HEK293 (cell line): ENCODE data around the gene TMEM98.

Source experiments
- CTCF ChIA-PET: fragments of 350-600 bp; formaldehyde crosslinking; extraction: SDS; loops from one replicate; lab custom pipeline; 2021; ENCODE audit warnings: antibody characterized with exemption; lab: Yijun Ruan, JAX
- POLR2A ChIA-PET: fragments of 300-600 bp; formaldehyde crosslinking; extraction: SDS; loops from one replicate; lab custom pipeline; 2020; ENCODE audit warnings: antibody characterized with exemption, inconsistent platforms; lab: Yijun Ruan, JAX
- H3K27ac ChIP-seq: fragments of 200-500 bp; sonication (Bioruptor generic); 2 replicates; pipeline ENCODE4 v1.5.1; 2014; ENCODE audit warnings: low read depth, low read length, control low read depth, inconsistent platforms; ENCODE audit errors: extremely low read depth
- H3K36me3 ChIP-seq, 2 experiments: fragments of 200-500 bp in 1 of 2; sonication (Bioruptor generic) in 1 of 2; 1 replicate in 1 of 2; 2 replicates in 1 of 2; pipeline ENCODE4 v1.5.1; 2014 to 2017; ENCODE audit warnings: inconsistent platforms in 2 of 2, low read length in 2 of 2; ENCODE audit not compliant: control insufficient read depth in 2 of 2, insufficient read depth in 1 of 2
- H3K4me1 ChIP-seq: fragments of 200-500 bp; sonication (Bioruptor generic); 2 replicates; pipeline ENCODE4 v1.5.1; 2014; ENCODE audit warnings: mild to moderate bottlenecking, low read length, inconsistent platforms; ENCODE audit not compliant: control insufficient read depth, insufficient read depth
- H3K4me3 ChIP-seq: 2 replicates; pipeline ENCODE4 v1.5.1; 2011; ENCODE audit warnings: low read depth, mild to moderate bottlenecking, control low read depth, low read length, moderate library complexity
- H3K9me3 ChIP-seq: fragments of 200-500 bp; sonication (Bioruptor generic); 2 replicates; pipeline ENCODE4 v1.5.1; 2014; ENCODE audit warnings: low read depth, low read length, inconsistent platforms; ENCODE audit not compliant: control insufficient read depth, insufficient read depth
- KLF9 ChIP-seq: fragments of 450-650 bp; formaldehyde crosslinking; IDR thresholded peaks from 2 replicates; pipeline ENCODE4 v1.5.1; 2016; ENCODE audit warnings: missing biosample characterization, missing genetic modification characterization, low read depth
- ZBTB8A ChIP-seq: fragments of 450-650 bp; formaldehyde crosslinking; IDR thresholded peaks from 2 replicates; pipeline ENCODE4 v1.5.1; 2016; ENCODE audit warnings: missing biosample characterization, missing genetic modification characterization
- ZFP37 ChIP-seq: fragments of 450-650 bp; formaldehyde crosslinking; IDR thresholded peaks from 2 replicates; pipeline ENCODE4 v1.5.1; 2016; ENCODE audit warnings: missing biosample characterization, missing genetic modification characterization
- ZNF10 ChIP-seq: fragments of 450-650 bp; formaldehyde crosslinking; IDR thresholded peaks from 2 replicates; pipeline ENCODE4 v1.5.1; 2017; ENCODE audit warnings: missing biosample characterization, missing genetic modification characterization
- ZNF404 ChIP-seq: fragments of 450-650 bp; formaldehyde crosslinking; IDR thresholded peaks from 2 replicates; pipeline ENCODE4 v1.5.1; 2017; ENCODE audit warnings: missing biosample characterization, missing genetic modification characterization
- ZNF433 ChIP-seq: fragments of 450-650 bp; formaldehyde crosslinking; IDR thresholded peaks from 2 replicates; pipeline ENCODE4 v1.5.1; 2016; ENCODE audit warnings: missing biosample characterization, missing genetic modification characterization, low read depth
- ZNF561 ChIP-seq: fragments of 450-650 bp; IDR thresholded peaks from 2 replicates; pipeline ENCODE4 v1.5.1; 2018; ENCODE audit warnings: missing biosample characterization, missing genetic modification characterization, borderline replicate concordance
- ZNF654 ChIP-seq: fragments of 450-650 bp; formaldehyde crosslinking; IDR thresholded peaks from 2 replicates; pipeline ENCODE4 v1.5.1; 2016; ENCODE audit warnings: low read depth, missing biosample characterization, missing genetic modification characterization
- TF ChIP-seq, protein P1 (sequence below): fragments of 450-650 bp; formaldehyde crosslinking; IDR thresholded peaks from 2 replicates; pipeline ENCODE4 v1.5.1; 2016; ENCODE audit warnings: missing biosample characterization, missing genetic modification characterization
- TF ChIP-seq, protein P2 (sequence below): fragments of 450-650 bp; formaldehyde crosslinking; IDR thresholded peaks from 2 replicates; pipeline ENCODE4 v1.5.1; 2016; ENCODE audit warnings: missing biosample characterization, missing genetic modification characterization
- TF ChIP-seq, protein P3 (sequence below): fragments of 450-650 bp; formaldehyde crosslinking; IDR thresholded peaks from 2 replicates; pipeline ENCODE4 v1.5.1; 2017; ENCODE audit warnings: missing biosample characterization, missing genetic modification characterization
- TF ChIP-seq, protein P4 (sequence below): fragments of 450-650 bp; formaldehyde crosslinking; IDR thresholded peaks from 2 replicates; pipeline ENCODE4 v1.5.0; 2017; ENCODE audit warnings: missing biosample characterization, missing genetic modification characterization, borderline replicate concordance
- TF ChIP-seq, protein P5 (sequence below): fragments of 450-650 bp; IDR thresholded peaks from 2 replicates; pipeline ENCODE4 v1.5.1; 2018; ENCODE audit warnings: missing biosample characterization, missing genetic modification characterization
- TF ChIP-seq, protein P6 (sequence below): fragments of 450-650 bp; formaldehyde crosslinking; IDR thresholded peaks from 2 replicates; pipeline ENCODE4 v1.5.1; 2017; ENCODE audit warnings: missing biosample characterization, missing genetic modification characterization
- TF ChIP-seq, protein P7 (sequence below): fragments of 450-650 bp; formaldehyde crosslinking; IDR thresholded peaks from 2 replicates; pipeline ENCODE4 v1.5.1; 2016; ENCODE audit warnings: missing biosample characterization, missing genetic modification characterization

Gene TMEM98

DNA sequence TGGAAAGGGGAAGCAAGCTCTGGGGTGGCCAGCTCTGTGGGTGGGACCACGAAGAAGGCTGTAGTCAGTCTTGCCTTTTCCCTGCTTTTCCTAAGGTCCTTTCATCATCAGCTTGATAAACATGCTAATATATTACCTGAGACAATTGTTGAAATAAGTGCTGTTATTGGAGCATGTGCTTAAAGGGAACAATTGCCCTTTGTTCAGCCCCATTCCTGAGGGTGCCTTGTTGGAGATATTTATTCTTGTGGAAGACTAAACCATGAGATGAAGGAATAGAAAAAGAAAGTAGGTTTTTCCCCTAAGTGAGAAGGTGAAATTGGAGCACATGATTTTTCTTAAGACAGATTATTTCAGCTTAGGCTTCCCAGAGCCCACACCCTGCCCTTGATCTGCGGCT is 7.8 kb downstream of the TMEM98 start:
- TF ChIP-seq, protein P1, sequence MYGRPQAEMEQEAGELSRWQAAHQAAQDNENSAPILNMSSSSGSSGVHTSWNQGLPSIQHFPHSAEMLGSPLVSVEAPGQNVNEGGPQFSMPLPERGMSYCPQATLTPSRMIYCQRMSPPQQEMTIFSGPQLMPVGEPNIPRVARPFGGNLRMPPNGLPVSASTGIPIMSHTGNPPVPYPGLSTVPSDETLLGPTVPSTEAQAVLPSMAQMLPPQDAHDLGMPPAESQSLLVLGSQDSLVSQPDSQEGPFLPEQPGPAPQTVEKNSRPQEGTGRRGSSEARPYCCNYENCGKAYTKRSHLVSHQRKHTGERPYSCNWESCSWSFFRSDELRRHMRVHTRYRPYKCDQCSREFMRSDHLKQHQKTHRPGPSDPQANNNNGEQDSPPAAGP: no peak
- TF ChIP-seq, all 188 proteins: peak for 0
- ChIA-PET POLR2A (no interaction called here), CTCF (interaction anchor here (0.6 to 4.4 kb wide), 21 partner anchors 8 to 1485 kb away, joined by 3 to 39 read pairs (median 4); partner anchors contain the start of genes MYO1D and TMEM98)
- H3K36me3 ChIP-seq: peaks cover 15 to 83% of the 10 kb centered on the region in 2 experiments
- no peaks in the 10 kb centered on the region for H3K4me1 ChIP-seq
- no peaks in the 10 kb centered on the region for H3K9me3 ChIP-seq
- no peak overlapping the region for H3K4me3 ChIP-seq
- no peak overlapping the region for H3K27ac ChIP-seq

DNA sequence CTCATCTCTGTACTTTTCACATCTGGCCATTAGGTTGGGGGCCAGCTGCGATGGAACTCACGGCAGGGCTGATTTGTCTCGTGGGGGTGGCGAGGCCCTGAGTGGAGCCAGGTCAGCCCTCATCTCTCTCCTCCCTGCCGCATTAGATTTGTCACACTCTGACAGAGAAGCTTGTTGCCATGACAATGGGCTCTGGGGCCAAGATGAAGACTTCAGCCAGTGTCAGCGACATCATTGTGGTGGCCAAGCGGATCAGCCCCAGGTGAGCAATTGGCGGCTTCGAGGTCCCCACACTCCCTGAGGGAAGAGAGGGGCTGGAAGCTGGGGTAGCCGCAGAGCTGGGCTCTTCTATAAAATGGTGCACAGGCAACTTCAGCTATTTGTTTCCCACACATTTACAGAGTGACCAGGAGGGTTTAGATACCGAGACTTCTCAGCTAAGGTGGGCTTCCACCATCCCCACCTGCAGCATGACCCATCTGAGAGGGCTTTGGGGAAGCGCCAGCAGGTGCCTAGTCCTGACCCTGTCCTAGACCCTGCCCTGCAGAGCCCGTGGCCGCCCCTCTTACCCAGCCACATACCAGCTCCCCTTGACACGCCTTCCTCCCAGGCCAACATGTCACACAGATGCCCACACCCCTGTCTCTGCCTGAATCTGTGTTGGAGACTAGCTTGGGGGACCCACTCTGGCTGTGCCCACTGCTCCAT is 8.4 kb downstream of the TMEM98 start:
- TF ChIP-seq, protein P2, sequence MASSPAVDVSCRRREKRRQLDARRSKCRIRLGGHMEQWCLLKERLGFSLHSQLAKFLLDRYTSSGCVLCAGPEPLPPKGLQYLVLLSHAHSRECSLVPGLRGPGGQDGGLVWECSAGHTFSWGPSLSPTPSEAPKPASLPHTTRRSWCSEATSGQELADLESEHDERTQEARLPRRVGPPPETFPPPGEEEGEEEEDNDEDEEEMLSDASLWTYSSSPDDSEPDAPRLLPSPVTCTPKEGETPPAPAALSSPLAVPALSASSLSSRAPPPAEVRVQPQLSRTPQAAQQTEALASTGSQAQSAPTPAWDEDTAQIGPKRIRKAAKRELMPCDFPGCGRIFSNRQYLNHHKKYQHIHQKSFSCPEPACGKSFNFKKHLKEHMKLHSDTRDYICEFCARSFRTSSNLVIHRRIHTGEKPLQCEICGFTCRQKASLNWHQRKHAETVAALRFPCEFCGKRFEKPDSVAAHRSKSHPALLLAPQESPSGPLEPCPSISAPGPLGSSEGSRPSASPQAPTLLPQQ (tag by site-specific recombination): no peak
- no peak for TF ChIP-seq ZNF404 (tag by site-specific recombination)
- TF ChIP-seq, protein P3, sequence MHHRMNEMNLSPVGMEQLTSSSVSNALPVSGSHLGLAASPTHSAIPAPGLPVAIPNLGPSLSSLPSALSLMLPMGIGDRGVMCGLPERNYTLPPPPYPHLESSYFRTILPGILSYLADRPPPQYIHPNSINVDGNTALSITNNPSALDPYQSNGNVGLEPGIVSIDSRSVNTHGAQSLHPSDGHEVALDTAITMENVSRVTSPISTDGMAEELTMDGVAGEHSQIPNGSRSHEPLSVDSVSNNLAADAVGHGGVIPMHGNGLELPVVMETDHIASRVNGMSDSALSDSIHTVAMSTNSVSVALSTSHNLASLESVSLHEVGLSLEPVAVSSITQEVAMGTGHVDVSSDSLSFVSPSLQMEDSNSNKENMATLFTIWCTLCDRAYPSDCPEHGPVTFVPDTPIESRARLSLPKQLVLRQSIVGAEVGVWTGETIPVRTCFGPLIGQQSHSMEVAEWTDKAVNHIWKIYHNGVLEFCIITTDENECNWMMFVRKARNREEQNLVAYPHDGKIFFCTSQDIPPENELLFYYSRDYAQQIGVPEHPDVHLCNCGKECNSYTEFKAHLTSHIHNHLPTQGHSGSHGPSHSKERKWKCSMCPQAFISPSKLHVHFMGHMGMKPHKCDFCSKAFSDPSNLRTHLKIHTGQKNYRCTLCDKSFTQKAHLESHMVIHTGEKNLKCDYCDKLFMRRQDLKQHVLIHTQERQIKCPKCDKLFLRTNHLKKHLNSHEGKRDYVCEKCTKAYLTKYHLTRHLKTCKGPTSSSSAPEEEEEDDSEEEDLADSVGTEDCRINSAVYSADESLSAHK (tag by site-specific recombination): peak; percentile 72
- TF ChIP-seq ZFP37: no peak
- TF ChIP-seq, all 188 proteins: peak for 1
- no peaks in the 10 kb centered on the region for H3K9me3 ChIP-seq
- H3K4me3 ChIP-seq: no peak overlapping the region
- H3K27ac ChIP-seq: no peak overlapping the region
- ChIA-PET CTCF (interaction anchor here (0.6 to 4.4 kb wide), 37 partner anchors 8 to 1484 kb away, joined by 3 to 39 read pairs (median 4); partner anchors contain the start of genes MYO1D and TMEM98), POLR2A (no interaction called here)
- peaks cover 20 to 87% of the 10 kb centered on the region in 2 experiments for H3K36me3 ChIP-seq
- no peaks in the 10 kb centered on the region for H3K4me1 ChIP-seq

DNA sequence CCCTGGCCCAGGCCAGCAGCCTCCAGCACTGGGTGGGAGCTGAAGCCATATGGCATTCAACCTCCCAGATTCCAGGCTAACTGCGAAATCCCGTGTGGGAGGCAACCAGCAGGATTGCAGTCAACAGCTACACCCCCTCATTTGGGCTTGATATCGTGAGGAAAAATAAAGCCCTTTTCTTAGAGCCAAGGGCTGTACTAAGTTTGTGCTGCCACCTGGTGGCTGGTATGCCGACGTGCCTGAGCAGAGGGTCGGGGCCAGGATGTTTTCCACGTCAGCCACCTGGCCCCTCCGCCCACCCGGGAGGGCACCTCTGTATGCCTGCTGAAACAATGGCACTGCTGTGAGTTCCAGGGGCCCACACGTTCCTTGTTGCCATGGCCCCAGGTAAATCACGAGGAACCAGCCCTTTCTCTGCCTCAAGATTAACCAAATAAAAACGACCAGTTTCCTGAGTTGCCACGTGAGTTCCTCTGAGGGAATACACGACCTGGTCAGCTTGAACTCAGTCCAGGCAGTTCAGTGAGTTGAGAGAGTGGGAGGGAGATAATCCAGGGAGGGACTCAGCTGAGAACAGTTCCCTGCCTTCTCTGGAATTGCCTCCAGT is 9.0 kb downstream of the TMEM98 start:
- no peak overlapping the region for H3K4me3 ChIP-seq
- CTCF ChIA-PET: interaction anchor here (0.6 to 4.4 kb wide), 33 partner anchors 9 to 1573 kb away, joined by 3 to 39 read pairs (median 4); partner anchors contain the start of genes MYO1D and TMEM98
- peaks cover 25 to 86% of the 10 kb centered on the region in 2 experiments for H3K36me3 ChIP-seq
- POLR2A ChIA-PET: no interaction called here
- no peaks in the 10 kb centered on the region for H3K9me3 ChIP-seq
- H3K27ac ChIP-seq: no peak overlapping the region
- H3K4me1 ChIP-seq: no peaks in the 10 kb centered on the region
- TF ChIP-seq, protein P1: peak; percentile 38; the same call in 1 of the 2 replicates
- TF ChIP-seq KLF9 (tag by site-specific recombination) (no peak), ZNF433 (no peak), ZNF561 (tag by site-specific recombination) (no peak), ZBTB8A (tag by site-specific recombination) (peak; percentile 24; the same call in 1 of the 2 replicates), ZNF10 (tag by site-specific recombination) (no peak), ZNF654 (peak; percentile 55)
- TF ChIP-seq, protein P4, sequence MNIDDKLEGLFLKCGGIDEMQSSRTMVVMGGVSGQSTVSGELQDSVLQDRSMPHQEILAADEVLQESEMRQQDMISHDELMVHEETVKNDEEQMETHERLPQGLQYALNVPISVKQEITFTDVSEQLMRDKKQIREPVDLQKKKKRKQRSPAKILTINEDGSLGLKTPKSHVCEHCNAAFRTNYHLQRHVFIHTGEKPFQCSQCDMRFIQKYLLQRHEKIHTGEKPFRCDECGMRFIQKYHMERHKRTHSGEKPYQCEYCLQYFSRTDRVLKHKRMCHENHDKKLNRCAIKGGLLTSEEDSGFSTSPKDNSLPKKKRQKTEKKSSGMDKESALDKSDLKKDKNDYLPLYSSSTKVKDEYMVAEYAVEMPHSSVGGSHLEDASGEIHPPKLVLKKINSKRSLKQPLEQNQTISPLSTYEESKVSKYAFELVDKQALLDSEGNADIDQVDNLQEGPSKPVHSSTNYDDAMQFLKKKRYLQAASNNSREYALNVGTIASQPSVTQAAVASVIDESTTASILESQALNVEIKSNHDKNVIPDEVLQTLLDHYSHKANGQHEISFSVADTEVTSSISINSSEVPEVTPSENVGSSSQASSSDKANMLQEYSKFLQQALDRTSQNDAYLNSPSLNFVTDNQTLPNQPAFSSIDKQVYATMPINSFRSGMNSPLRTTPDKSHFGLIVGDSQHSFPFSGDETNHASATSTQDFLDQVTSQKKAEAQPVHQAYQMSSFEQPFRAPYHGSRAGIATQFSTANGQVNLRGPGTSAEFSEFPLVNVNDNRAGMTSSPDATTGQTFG (tag by site-specific recombination): no peak
- TF ChIP-seq, protein P5, sequence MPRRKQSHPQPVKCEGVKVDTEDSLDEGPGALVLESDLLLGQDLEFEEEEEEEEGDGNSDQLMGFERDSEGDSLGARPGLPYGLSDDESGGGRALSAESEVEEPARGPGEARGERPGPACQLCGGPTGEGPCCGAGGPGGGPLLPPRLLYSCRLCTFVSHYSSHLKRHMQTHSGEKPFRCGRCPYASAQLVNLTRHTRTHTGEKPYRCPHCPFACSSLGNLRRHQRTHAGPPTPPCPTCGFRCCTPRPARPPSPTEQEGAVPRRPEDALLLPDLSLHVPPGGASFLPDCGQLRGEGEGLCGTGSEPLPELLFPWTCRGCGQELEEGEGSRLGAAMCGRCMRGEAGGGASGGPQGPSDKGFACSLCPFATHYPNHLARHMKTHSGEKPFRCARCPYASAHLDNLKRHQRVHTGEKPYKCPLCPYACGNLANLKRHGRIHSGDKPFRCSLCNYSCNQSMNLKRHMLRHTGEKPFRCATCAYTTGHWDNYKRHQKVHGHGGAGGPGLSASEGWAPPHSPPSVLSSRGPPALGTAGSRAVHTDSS (tag by site-specific recombination): no peak
- TF ChIP-seq, protein P6, sequence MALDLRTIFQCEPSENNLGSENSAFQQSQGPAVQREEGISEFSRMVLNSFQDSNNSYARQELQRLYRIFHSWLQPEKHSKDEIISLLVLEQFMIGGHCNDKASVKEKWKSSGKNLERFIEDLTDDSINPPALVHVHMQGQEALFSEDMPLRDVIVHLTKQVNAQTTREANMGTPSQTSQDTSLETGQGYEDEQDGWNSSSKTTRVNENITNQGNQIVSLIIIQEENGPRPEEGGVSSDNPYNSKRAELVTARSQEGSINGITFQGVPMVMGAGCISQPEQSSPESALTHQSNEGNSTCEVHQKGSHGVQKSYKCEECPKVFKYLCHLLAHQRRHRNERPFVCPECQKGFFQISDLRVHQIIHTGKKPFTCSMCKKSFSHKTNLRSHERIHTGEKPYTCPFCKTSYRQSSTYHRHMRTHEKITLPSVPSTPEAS (tag by site-specific recombination): no peak
- TF ChIP-seq, protein P7, sequence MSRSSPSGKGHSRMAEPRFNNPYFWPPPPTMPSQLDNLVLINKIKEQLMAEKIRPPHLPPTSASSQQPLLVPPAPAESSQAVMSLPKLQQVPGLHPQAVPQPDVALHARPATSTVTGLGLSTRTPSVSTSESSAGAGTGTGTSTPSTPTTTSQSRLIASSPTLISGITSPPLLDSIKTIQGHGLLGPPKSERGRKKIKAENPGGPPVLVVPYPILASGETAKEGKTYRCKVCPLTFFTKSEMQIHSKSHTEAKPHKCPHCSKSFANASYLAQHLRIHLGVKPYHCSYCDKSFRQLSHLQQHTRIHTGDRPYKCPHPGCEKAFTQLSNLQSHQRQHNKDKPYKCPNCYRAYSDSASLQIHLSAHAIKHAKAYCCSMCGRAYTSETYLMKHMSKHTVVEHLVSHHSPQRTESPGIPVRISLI: no peak
